Endometrium (tissue), 2 donors: ENCODE results near the gene RETREG1.

Experiments
- FAIRE-seq: peaks from 2 replicates; lab custom pipeline; 2012; peaks lifted over from hg19 to GRCh38; lab: Jason Lieb, UNC
- donor health status: control.
- donor health status: control.

Gene RETREG1

GRCh38 chr5:16585041-16585667 is 31.6 kb downstream of the RETREG1 start:
- no peak for FAIRE-seq

GRCh38 chr5:16582081-16582480 is 34.7 kb downstream of the RETREG1 start:
- no peak for FAIRE-seq

- FAIRE-seq: no peak
These were observed 36.4 kb downstream of the RETREG1 start for GRCh38 chr5:16580382-16580781.

GRCh38 chr5:16579142-16579847 is 37.5 kb downstream of the RETREG1 start:
- no peak for FAIRE-seq

- no peak for FAIRE-seq
These were observed 38.3 kb downstream of the RETREG1 start for GRCh38 chr5:16578474-16578883.

GRCh38 chr5:16577677-16578076 is 39.1 kb downstream of the RETREG1 start:
- no peak for FAIRE-seq

GRCh38 chr5:16574789-16575721 is 41.7 kb downstream of the RETREG1 start:
- FAIRE-seq: no peak

- FAIRE-seq: no peak
These were observed 43.4 kb downstream of the RETREG1 start for GRCh38 chr5:16573401-16573800.

GRCh38 chr5:16572289-16573015 is 44.3 kb downstream of the RETREG1 start:
- no peak for FAIRE-seq

GRCh38 chr5:16571016-16571415 is 45.8 kb downstream of the RETREG1 start:
- FAIRE-seq: no peak

- no peak for FAIRE-seq
These were observed 46.5 kb downstream of the RETREG1 start for GRCh38 chr5:16570121-16570815.

GRCh38 chr5:16568875-16569580 is 47.8 kb downstream of the RETREG1 start:
- FAIRE-seq: no peak

GRCh38 chr5:16567365-16567764 is 49.4 kb downstream of the RETREG1 start:
- no peak for FAIRE-seq

- no peak for FAIRE-seq
These were observed 51.7 kb downstream of the RETREG1 start for GRCh38 chr5:16565118-16565517.

- no peak for FAIRE-seq
These were observed 52.4 kb downstream of the RETREG1 start for GRCh38 chr5:16564248-16564867.

- no peak for FAIRE-seq
These were observed 53.1 kb downstream of the RETREG1 start for GRCh38 chr5:16563686-16564085.

- FAIRE-seq: no peak
These were observed 55.1 kb downstream of the RETREG1 start for GRCh38 chr5:16561660-16562059.

- FAIRE-seq: no peak
These were observed 57.1 kb downstream of the RETREG1 start for GRCh38 chr5:16559702-16560101.

- FAIRE-seq: no peak
These were observed 57.7 kb downstream of the RETREG1 start for GRCh38 chr5:16558984-16559629.

- FAIRE-seq: no peak
These were observed 59.3 kb downstream of the RETREG1 start for GRCh38 chr5:16557477-16557876.
